ES-I3 (cell line): Measurements from ENCODE around the gene ZMAT3.

Experiments
- H3K36me3 ChIP-seq: 2 replicates; pipeline ENCODE4 v1.6.1; 2013; ENCODE audit warnings: mild to moderate bottlenecking, low read length, control low read depth, moderate library complexity; ENCODE audit not compliant: insufficient read depth
- H3K4me1 ChIP-seq: 2 replicates; pipeline ENCODE4 v1.6.1; 2013; ENCODE audit warnings: mild to moderate bottlenecking, control low read depth, low read length; ENCODE audit not compliant: insufficient read depth
- H3K9ac ChIP-seq: 2 replicates; pipeline ENCODE4 v1.6.1; 2013; ENCODE audit warnings: low read depth, mild to moderate bottlenecking, low read length, moderate library complexity
- H3K9me3 ChIP-seq: 2 replicates; pipeline ENCODE4 v1.6.1; 2013; ENCODE audit warnings: mild to moderate bottlenecking, low read length, moderate library complexity; ENCODE audit not compliant: control insufficient read depth, insufficient read depth

Gene ZMAT3

DNA sequence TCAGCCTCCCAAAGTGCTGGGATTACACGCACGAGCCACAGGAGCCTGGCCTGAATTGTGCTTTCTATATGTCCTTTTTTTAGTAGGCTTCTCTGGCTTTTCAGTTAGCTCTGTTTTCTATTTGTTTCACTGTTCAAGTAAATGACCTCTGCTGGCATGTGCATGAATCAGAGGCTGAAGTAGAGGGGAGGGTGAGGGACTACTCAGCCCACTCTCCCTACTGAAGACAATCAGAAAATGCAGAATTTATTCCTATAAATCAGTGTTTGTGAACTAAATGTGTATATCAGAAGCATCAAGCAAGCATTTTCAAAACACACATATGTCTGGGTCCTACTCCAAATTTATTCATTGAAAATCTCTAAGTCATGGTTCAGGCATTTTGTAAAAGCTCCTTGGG is 45.0 kb downstream of the ZMAT3 start:
- Histone ChIP-seq H3K4me1 (no peaks in the 10 kb centered on the region), H3K9me3 (no peaks in the 10 kb centered on the region), H3K9ac (no peak overlapping the region), H3K36me3 (no peaks in the 10 kb centered on the region)

DNA sequence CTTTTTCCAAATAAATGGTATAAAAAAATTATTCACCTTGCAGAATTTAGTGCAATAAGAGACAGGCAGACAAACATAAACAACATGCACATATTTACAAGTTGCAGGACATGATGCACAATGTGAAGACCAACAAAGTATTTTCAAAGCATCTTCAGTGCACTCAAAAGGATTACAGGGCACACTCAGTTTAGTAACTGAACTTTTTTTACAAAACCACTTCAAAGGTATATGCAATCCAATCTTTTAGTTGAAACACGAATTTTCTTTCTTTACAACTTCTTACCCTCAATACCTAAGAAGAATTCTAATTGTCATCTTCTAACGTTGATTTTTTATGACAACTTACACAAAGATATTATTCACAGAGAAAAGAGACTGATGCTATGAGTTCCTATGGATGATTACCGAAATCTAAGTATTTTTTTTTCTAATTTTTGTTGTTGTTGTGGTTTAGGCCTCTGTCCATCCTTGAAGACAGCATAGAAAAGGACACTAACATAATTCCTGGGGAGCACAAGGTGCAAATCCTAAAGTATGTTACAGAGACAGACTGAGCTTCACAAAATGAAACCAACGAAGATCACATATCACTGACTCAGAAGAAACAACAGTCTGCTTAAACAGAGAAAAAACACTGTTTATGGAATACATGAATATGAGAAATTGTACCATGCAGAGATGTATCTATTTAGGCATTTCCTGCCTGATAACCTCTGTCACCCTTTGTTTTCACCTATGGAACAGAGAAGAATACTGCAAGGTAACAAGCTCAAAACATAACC is 50.3 kb downstream of the ZMAT3 start:
- Histone ChIP-seq H3K9me3 (no peaks in the 10 kb centered on the region), H3K36me3 (peaks cover 3% of the 10 kb centered on the region; the same call in 1 of the 2 replicates), H3K4me1 (no peaks in the 10 kb centered on the region), H3K9ac (no peak overlapping the region)

DNA sequence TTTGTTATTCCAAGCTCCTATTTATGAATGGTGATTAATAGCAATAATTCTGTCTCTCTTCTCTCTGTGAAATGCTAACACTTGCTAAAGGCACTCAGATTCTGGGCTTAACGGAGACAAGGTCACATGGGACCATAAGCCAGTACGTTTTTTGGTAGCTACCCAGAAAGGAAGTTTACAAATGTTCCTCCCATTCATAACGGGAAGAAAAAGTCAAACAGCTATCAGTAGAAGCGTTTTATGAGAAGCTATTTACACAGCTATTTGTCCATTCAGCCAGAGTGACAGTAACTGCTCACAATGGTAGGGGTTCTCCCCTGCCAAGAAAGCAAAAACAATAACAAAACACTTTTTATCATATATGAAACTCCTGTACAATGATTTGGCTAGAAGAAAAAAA is 51.5 kb downstream of the ZMAT3 start:
- Histone ChIP-seq H3K9me3 (no peaks in the 10 kb centered on the region), H3K4me1 (no peaks in the 10 kb centered on the region), H3K36me3 (peaks cover 3% of the 10 kb centered on the region; the same call in 1 of the 2 replicates), H3K9ac (no peak overlapping the region)

DNA sequence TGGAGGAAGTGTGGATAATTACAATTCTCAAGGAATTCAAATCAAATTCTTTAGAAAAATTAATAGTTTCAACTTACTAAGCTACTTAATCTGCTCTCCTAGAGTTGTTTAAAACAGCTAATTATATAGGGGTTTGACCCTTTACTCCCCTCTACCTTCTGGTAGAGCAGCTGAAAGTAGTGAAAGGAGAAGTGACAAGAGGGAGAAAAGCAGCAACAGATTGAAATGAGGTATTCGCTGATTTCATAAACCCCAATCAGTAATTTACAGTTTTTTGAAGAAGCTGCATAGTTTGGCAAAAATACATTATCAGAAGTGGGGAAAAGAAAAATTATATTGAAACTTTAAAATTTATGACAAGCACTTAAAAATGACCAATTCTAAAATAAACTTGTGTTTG is 52.8 kb downstream of the ZMAT3 start:
- Histone ChIP-seq H3K36me3 (peaks cover 3% of the 10 kb centered on the region; the same call in 1 of the 2 replicates), H3K9me3 (no peaks in the 10 kb centered on the region), H3K9ac (no peak overlapping the region), H3K4me1 (no peaks in the 10 kb centered on the region)

DNA sequence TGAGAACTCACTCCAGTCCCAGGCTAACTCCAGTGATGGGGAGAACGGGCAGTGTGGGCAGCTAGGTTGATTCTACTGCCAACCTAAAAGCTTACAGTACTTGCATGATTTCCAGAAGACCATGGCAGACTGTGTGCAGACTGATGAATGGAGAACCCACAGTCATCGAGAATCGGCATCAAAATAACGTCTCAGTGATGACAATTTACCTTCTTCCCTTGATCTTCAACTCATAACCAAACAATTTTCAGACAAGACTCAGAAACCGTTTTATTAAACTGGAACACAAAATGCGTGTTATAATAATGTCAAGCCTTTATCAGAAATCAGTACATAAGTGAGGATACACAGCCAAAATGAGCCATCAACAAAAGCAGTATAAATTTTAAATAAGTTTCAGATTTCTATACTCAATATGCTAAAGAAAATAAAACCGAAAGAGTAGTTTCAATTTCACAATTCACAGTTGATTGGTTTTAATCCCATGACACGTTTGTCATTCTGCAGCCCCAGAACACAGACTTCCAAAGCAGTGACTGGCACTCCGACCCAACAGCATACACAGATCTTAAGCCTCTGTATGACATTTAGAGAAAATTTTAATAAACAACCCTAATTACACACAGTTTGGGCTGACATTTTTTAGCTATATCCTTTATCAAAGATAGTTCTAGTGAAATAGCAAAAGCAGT is 54.5 kb downstream of the ZMAT3 start:
- no peaks in the 10 kb centered on the region for H3K4me1 ChIP-seq
- H3K9me3 ChIP-seq, result no peaks in the 10 kb centered on the region
- no peak overlapping the region for H3K9ac ChIP-seq
- H3K36me3 ChIP-seq, result peaks cover 3% of the 10 kb centered on the region; the same call in 1 of the 2 replicates

DNA sequence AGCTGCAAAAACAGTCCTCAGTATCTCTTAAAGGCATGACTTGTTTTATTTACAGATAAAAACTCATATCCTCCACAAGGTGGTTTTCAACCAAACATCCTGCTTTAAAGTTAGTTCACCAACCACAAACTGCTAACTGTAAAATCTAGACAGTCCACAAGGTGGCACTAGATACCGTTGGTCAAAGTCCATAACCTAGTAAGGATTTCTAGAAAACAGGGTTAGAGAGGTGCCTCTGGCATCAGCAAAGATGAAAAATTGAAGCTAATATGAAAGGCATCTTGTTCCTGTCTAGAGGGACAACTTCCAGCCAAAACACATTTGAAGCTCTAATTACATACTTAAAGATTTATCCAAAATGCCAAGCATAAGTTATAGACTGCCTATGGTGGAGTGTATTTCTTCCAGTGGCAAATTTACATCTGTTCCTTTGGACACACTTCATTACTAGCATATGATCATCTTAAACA is 56.0 kb downstream of the ZMAT3 start:
- H3K36me3 ChIP-seq, result peaks cover under 1% of the 10 kb centered on the region; the same call in 1 of the 2 replicates
- H3K9me3 ChIP-seq, result no peaks in the 10 kb centered on the region
- H3K4me1 ChIP-seq, result no peaks in the 10 kb centered on the region
- H3K9ac ChIP-seq, result no peak overlapping the region

DNA sequence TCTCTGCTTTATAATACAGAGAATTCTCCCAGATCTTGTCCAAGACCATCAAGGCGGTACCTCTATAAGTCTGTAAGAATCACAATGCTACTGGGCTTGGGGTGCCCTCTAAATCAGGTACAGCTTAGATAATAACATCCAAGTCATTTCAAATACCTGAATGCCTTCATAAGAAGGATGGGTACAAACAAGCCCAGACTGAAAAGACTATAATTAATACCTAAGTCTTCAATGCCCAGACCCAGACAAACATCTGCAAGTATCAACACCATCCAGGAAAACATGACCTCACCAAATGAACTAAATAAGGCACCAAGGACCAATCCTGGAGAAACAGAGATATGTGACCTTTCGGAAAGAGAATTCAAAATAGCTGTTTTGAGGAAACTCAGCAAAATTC is 65.9 kb downstream of the ZMAT3 start:
- Histone ChIP-seq H3K4me1 (no peaks in the 10 kb centered on the region), H3K36me3 (no peaks in the 10 kb centered on the region; the same call in 1 of the 2 replicates), H3K9ac (no peak overlapping the region), H3K9me3 (no peaks in the 10 kb centered on the region)

DNA sequence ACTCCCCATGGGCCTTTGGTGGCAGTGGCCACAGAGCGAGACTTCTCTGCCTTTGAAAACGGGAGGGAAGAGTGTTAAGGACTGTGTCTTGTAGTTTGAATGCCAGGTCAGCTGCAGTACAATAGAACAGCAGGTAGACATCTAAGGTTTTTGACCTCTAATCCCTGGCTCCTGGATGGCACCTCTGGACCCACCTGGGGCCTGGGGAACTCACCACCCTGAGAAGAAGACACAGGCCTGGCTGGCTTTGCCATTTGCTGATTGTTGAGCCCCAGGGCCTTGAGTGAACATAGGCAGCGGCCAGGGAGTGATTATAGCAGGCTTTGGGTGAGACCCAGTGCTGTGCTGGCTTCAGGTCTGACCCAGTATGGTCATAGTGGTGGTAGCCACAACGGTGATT is 66.4 kb downstream of the ZMAT3 start:
- Histone ChIP-seq H3K9ac (no peak overlapping the region), H3K4me1 (no peaks in the 10 kb centered on the region), H3K9me3 (no peaks in the 10 kb centered on the region)

DNA sequence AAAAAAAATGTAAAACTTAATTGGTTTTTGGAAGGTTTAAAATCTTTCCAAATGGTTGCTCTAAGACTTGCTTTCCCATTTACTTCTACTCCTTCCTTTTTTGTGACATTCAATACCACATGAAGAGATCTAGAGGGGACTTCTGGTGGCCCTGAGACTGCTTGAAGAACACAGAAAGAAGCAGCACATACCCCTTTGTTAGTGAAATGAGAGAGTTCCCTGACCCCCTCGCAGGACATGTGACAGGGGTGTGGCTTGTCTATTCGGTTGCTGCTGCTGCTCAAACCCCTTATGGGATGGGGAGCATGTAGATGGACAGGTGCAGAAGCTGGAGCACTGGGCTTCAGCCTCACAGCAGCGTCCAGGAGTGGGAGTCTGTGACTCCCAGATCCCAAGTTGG is 71.0 kb downstream of the ZMAT3 start:
- Histone ChIP-seq H3K9me3 (no peaks in the 10 kb centered on the region), H3K36me3 (no peaks in the 10 kb centered on the region; the same call in 1 of the 2 replicates), H3K4me1 (no peaks in the 10 kb centered on the region), H3K9ac (no peak overlapping the region)

More for the DNA sequence above, 66.4 kb downstream of the ZMAT3 start:
- no peaks in the 10 kb centered on the region; the same call in 1 of the 2 replicates for H3K36me3 ChIP-seq

DNA sequence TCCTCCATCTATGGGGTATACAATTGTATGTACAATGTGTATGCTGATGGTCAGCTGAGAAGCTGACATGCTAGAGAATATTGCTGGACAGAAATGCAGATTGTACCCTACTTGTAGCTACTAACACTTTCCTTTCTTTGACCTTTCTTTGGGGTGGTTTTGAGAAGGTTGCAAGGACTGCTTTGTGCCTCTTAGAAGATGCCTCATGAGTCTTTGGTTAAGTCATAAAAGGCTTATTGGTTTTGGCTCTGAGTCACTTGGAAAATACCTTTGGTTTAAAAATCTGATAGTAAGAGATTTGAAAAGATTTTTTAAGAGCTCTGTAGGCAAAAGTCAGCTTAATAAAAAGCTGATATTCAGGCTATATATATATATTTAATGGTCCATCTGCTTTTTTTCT is 71.5 kb downstream of the ZMAT3 start:
- H3K36me3 ChIP-seq, result no peaks in the 10 kb centered on the region; the same call in 1 of the 2 replicates
- H3K4me1 ChIP-seq, result no peaks in the 10 kb centered on the region
- H3K9me3 ChIP-seq, result no peaks in the 10 kb centered on the region
- no peak overlapping the region for H3K9ac ChIP-seq

DNA sequence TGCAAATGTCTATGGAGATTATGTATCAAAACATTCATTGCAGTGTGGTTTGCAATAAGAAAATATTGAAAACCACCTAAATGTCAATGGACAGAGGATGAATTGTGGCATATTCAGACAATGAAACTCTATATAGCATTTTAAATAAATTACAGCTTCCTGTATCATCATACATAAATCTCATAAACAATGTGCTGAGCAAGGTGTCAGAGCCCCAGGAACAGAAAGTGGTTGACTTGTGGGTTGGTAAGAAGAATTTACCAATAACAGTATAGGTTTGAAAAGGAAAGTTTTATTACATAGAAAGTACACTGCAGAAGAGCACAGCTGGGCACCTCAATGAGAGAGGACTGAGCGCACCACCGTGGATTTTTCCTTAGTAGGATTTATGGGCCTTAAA is 75.2 kb downstream of the ZMAT3 start:
- Histone ChIP-seq H3K9me3 (peaks cover 3% of the 10 kb centered on the region; the same call in 1 of the 2 replicates), H3K4me1 (no peaks in the 10 kb centered on the region), H3K36me3 (no peaks in the 10 kb centered on the region)

DNA sequence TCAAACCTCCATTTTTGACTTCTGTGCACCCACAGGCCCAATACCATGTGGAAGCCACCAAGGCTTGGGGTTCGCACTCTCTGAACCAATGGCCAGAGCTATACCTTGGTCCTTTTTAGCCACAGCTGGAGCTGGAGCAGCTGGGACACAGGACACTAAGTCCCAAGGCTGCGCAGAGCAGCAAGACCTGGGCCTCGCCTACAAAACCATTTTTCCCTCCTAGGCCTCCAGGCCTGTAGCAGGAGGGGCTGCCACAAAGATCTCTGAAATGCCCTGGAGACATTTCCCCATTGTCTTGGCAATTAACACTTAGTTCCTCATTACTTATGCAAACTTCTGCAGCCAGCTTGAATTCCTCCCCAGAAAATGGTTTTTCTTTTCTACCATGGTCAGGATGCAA is 81.3 kb downstream of the ZMAT3 start:
- Histone ChIP-seq H3K9ac (no peak overlapping the region), H3K9me3 (peaks cover 26% of the 10 kb centered on the region)

More for the DNA sequence above, 75.2 kb downstream of the ZMAT3 start:
- H3K9ac ChIP-seq, result no peak overlapping the region

DNA sequence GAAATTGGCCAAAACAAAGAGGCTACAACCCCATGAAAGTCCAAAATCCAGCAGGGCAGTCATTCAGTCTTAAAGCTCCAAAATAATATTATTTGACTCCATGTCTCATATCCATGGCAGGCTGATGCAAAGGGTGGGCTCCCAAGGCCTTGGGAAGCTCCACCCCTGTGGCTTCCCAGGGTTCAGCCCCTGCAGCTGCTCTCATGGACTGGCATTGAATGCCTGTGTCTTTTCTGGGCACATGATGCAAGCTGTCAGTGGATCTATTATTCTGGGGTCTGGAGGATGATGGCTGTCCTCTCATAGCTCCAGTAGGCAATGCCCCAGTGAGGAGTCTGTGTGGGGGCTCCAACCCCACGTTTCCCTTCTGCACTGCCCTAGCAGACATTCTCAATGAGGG is 81.8 kb downstream of the ZMAT3 start:
- Histone ChIP-seq H3K4me1 (no peaks in the 10 kb centered on the region), H3K36me3 (no peaks in the 10 kb centered on the region), H3K9ac (no peak overlapping the region), H3K9me3 (peaks cover 26% of the 10 kb centered on the region)

More for the DNA sequence above, 81.3 kb downstream of the ZMAT3 start:
- H3K36me3 ChIP-seq, result no peaks in the 10 kb centered on the region
- no peaks in the 10 kb centered on the region for H3K4me1 ChIP-seq

DNA sequence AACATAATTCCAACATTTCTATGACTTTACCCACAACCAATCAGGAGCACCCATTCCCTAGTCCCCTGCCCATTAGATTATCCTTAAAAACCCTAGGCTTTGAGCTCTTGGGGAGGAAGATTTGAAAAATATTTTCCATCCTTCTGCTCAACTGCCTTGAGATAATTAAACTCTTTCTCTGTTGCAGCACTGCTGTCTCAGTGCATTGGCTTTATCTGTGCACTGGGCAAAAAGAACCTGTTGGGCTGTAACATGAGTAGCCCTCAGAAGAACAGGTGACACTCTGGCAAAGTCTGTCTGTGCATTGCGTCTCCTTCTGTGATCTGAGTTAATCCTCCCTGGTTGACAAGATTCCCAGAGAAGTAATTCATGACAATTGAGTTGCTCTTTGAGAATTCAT is 83.9 kb downstream of the ZMAT3 start:
- Histone ChIP-seq H3K9ac (no peak overlapping the region), H3K4me1 (no peaks in the 10 kb centered on the region), H3K36me3 (no peaks in the 10 kb centered on the region), H3K9me3 (peaks cover 26% of the 10 kb centered on the region)

DNA sequence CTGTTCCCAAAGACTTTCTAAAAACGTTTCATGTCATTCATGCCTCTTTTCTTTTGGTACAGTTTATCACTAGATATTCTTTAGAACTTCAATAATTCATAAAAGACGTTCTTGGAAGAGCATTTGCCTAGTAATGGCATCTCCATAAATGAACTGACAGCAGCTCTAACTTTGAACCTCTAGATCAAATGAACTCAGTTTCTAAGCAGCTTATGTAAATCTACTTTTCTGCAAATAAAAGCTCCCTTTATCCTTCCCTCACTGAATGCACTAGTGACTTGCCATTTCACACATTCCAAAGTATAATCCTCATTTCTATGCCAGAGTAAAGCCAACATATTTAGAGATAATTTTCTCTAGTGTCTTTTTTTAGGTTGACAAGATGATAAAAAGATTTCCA is 85.2 kb downstream of the ZMAT3 start:
- no peaks in the 10 kb centered on the region for H3K36me3 ChIP-seq
- no peak overlapping the region for H3K9ac ChIP-seq
- H3K9me3 ChIP-seq, result peaks cover 23% of the 10 kb centered on the region
- no peaks in the 10 kb centered on the region for H3K4me1 ChIP-seq
